8988T (cell line): ENCODE measurements around the gene ADAM12.
"Not testable (repeated sequence)": the region's sequence is repeated elsewhere in the genome, so short reads cannot be mapped to it uniquely, and the experiment has no call there.

Experiments
- DNase-seq: peaks from one replicate; pipeline ENCODE4 v3.0.0; 2011

Gene ADAM12

DNA sequence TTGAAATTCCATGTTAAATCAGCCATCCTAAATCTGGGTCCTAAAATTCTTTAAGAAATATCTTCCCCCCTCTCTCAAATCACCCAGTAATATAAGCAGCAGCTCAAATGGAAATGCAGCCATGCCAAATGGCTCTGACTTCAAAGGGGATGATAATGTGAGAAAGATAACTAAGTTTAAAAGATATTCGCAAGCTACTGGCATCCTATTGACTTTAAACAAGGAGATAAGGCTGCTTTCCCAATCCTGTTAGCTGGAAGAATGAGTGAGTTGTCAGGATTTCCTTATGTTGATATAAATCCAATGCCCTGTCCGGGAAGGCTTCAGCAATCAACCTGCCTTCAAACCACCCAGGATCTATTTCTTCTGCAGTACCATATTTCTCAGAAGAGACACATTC is 320.0 kb downstream of the ADAM12 start:
- no peak for DNase-seq

- no peak for DNase-seq
These were observed 321.8 kb downstream of the ADAM12 start for GRCh38 chr10:126066456-126066855.

GRCh38 chr10:126065751-126066377 is 322.4 kb downstream of the ADAM12 start:
- no peak for DNase-seq

GRCh38 chr10:126064512-126064911 is 323.8 kb downstream of the ADAM12 start:
- DNase-seq, result no peak

DNA sequence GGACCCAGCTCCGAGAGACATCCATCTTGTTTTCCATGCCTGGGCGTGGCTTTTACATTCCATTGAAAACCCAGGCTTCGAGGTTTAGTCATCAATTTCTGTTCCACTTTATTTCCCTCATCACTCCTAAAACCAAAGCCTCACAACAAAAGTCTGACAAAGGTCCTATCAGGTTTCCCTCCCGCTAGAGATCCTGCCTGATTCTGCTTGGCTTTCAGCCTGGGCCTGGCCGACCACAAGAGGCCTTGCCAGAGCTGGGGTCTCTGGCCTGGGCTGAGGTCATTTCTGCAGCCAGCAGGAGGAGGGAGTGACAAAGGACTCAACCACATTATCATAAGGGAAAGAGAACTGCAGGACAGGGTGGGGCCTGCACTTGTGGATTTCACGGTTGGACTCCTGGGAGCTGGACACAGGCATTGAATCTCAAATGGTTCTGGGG is 324.9 kb downstream of the ADAM12 start:
- DNase-seq, result no peak

GRCh38 chr10:126062131-126063032 is 325.9 kb downstream of the ADAM12 start:
- DNase-seq, result peak; percentile 59

GRCh38 chr10:126061526-126061925 is 326.8 kb downstream of the ADAM12 start:
- no peak for DNase-seq

DNA sequence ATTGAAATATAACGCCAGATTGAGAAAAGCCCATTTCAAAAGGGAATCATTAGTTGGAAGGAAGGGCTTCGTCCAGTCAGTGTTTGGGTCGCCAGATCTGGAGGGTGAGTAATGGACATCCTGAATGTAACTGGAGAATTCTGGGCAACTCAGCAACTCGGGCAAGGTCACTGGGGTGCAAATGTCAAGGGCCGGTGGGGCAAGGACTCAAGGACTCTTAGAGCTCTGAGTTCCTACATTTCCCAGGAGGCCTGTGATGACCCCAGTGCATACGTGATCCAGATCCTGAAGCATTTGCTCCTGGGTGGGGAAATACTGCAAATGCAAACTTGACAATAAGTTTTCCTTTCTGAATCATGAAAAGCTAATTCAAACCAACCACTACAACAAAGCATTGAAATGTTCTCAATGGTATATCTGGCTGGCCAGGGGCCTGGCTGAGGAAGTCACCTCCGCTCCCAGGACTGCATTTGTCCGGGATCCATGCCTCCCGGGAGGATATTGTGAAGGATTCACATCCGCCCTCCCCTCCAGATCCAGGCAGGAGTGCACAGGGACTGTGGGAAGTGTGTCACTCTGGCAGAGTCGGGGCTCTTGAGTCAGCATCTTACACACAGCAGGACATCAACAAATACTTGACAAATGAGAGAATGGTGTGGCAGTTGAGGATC is 327.9 kb downstream of the ADAM12 start:
- peak; percentile 70 for DNase-seq

DNA sequence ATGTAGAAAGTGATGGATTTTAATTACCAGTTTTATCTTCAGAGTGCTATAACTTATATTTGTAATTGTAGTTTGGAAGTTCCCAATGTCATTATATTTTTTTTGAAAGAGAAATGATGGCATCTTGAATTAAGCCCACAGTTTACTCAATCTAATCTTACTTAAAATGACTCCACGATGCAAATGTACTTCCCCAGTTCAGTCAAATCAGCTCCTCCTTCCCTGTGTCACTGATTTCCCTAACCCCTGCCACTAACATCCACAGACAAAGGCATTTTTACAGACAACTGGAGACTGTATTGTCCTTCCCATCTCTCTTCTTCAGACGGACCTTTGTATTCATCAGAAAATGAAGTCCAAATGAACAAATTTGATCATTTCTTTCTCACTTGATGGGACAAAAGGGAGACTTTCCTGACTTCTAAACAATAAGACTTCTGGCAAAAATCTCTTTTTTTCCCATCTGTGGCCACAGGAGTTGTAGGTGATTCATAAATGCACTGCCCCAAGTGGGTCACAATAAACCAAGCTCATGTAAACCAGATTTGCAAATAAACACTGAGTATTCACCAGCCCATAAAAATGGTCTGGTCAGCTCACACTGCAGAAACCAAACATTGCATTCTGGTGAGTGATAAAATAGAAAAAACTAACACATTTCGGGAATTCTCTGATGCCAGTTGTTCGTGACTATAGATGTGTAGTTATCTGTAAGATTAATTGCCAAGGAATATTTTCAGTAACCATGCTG is 329.0 kb downstream of the ADAM12 start:
- no peak for DNase-seq

DNA sequence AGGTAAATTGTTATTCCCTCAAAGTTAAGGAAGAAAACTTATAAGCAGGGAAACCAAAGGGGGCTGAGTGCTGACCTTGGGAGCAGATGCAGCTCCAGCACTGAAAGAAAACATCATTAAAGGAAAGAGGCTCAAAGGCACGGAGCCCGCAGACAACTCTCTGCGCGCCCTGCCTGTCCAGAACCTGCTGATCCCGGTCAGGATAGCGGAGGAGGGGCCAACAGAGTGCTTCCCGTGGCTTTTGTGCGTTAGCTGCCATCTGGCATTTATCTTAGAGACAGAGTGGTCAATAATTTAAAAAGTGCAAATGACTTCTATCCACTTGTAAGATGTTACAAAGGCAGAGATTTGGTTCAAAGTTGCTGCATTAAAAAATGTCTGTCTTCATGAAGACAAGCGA is 329.8 kb downstream of the ADAM12 start:
- no peak for DNase-seq

DNA sequence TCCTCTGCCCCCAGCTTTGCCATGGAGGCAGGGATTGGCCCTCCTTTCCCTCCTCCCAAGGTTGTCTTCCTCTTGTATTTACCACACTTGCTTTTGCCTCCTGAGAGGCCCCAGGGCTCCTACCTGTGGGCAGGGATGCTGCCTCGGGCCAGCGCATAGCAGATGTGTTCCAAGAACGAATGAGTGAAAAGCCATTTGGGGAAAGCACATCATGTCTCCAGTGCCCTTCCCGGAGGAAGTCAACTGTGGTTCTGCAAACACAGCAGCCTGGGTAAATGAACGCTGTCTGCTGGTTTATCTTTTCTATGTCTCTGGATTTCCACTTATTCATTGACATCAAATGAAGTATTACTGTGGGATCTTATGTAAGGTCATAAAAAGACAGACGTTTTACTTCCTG is 330.2 kb downstream of the ADAM12 start:
- no peak for DNase-seq

- DNase-seq, result no peak
These were observed 330.8 kb downstream of the ADAM12 start for GRCh38 chr10:126057494-126057893.

- no peak for DNase-seq
These were observed 334.1 kb downstream of the ADAM12 start for GRCh38 chr10:126054191-126054590.

DNA sequence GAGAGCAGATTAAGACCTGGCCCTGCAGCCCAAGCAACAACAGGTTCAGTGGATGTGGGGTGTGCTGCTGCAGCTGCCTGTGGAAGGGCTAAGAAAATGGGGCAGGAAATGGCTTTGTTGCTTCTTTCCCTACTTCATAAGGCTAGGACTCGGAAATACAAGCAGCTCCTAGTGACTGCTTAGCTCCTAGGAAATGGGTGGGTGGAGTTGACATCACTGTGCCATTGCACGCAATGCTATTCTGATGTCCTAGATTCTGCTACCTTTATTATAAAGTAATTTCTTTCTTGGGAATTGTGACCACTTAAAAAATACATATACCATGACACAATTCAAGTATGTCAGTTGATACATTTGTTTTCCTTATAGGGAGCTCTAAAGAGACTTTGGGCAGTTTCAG is 336.1 kb downstream of the ADAM12 start:
- no peak for DNase-seq

- DNase-seq, result no peak
These were observed 338.2 kb downstream of the ADAM12 start for GRCh38 chr10:126049759-126050700.

DNA sequence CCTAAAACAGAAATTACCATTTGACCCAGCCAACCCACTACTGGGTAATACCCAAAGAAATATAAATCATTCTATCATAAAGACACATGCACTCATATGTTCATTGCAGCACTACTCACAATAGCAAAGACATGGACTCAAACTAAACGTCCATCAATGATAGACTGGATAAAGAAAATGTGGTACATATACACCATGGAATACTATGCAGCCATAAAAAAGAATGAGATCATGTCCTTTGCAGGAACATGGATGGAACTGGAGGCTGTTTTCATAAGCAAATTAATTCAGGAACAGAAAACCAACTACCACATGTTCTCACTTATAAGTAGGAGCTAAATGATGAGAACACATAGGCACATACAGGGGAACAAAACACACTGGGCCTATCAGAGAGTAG is 340.5 kb downstream of the ADAM12 start:
- not testable (repeated sequence) for DNase-seq

DNA sequence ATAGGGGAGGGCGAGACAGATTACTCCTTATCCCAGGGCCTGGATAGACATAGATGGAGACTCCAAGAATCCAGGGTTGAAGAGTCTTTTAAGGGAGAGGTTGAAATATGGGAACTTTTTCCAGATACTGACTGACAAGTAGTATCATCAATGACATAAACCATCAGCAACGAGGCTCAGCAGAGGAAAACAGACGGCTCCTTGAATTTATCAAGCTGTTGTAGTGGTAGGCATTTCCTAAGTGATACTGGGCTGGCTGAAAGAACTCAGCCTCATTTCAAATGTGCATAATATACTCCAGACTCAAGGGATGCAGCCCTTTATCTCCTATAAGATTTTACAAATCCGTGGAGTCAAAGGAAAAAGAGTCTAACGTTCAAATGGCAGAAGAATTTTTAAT is 341.4 kb downstream of the ADAM12 start:
- DNase-seq, result no peak

GRCh38 chr10:126045861-126046260 is 342.4 kb downstream of the ADAM12 start:
- no peak for DNase-seq

GRCh38 chr10:126043389-126043788 is 344.9 kb downstream of the ADAM12 start:
- DNase-seq, result no peak

DNA sequence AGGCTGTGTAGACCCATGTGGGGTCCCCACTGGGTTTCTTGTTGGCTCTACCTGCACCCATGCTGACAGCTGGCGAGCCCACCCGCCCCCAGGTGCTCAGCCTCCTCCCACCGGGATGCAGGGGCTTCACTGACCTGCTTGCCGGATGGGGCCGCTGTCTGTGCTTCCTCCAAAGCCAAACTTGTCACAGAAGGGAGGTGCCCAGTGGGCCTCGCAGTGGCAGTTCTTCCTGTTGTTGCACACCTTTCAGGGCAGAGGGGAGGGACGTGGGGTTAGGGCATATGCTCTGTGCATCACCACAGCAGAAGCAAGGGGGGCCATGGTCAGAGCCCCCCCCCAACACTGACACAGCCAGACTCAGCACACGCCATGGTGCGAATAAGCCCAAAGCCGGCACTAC is 345.4 kb downstream of the ADAM12 start:
- DNase-seq, result no peak

- no peak for DNase-seq
These were observed 345.9 kb downstream of the ADAM12 start for GRCh38 chr10:126042354-126042753.

GRCh38 chr10:126041804-126042231 is 346.5 kb downstream of the ADAM12 start:
- no peak for DNase-seq
